Ramos (cell line): ENCODE results near the gene PCDHGB3.
"Not testable (repeated sequence)": the region's sequence is repeated elsewhere in the genome, so short reads cannot be mapped to it uniquely, and the experiment has no call there.

ENCODE experiments used
- in situ Hi-C: fragments of 300-500 bp; cut with MboI; formaldehyde crosslinking; loops from one replicate; pipeline ENCODE4 v1.14.3; 2022; ENCODE audit warnings: low sequenced_read_pairs; ENCODE audit not compliant: unreplicated experiment

The PCDHGB3 gene

GRCh38 chr5:141369994-141370848 is at the start of gene PCDHGB3:
TSS of gene PCDHGB3 (plus strand) at chr5:141370242. CDS start at chr5:141370395, 153 bp downstream.
- in situ Hi-C loops = no loop called here

GRCh38 chr5:141322261-141322660 is 47.8 kb upstream of the PCDHGB3 start:
- in situ Hi-C loops = no loop called here

- in situ Hi-C loops = no loop called here
Measured at GRCh38 chr5:141326088-141326854, 43.8 kb upstream of the PCDHGB3 start.

GRCh38 chr5:141328231-141328630 is 41.8 kb upstream of the PCDHGB3 start:
- in situ Hi-C loops = no loop called here

- in situ Hi-C loops = no loop called here
Measured at GRCh38 chr5:141330299-141331080, 39.6 kb upstream of the PCDHGB3 start, which contains the start of gene PCDHGA1. TSS of gene PCDHGA1 (plus strand) at chr5:141330514.

- in situ Hi-C loops = not testable (repeated sequence)
Measured at GRCh38 chr5:141332571-141332970, 37.5 kb upstream of the PCDHGB3 start.

GRCh38 chr5:141338538-141339306 is 31.3 kb upstream of the PCDHGB3 start, which contains the start of gene PCDHGA2:
TSS of gene PCDHGA2 (plus strand) at chr5:141338760.
- in situ Hi-C loops = no loop called here

GRCh38 chr5:141340781-141341354 is 29.2 kb upstream of the PCDHGB3 start:
- in situ Hi-C loops = not testable (repeated sequence)

- in situ Hi-C loops = no loop called here
Measured at GRCh38 chr5:141342773-141343172, 27.3 kb upstream of the PCDHGB3 start.

GRCh38 chr5:141343242-141343952 is 26.6 kb upstream of the PCDHGB3 start, which contains the start of gene PCDHGA3:
TSS of gene PCDHGA3 (plus strand) at chr5:141343829. CDS start at chr5:141344034, 205 bp downstream.
- in situ Hi-C loops = no loop called here

- in situ Hi-C loops = no loop called here
Measured at GRCh38 chr5:141343953-141344463, 26.0 kb upstream of the PCDHGB3 start.

- in situ Hi-C loops = no loop called here
Measured at GRCh38 chr5:141345327-141345726, 24.7 kb upstream of the PCDHGB3 start.

- in situ Hi-C loops = not testable (repeated sequence)
Measured at GRCh38 chr5:141346017-141346416, 24.0 kb upstream of the PCDHGB3 start.

- in situ Hi-C loops = no loop called here
Measured at GRCh38 chr5:141349917-141350619, 20.0 kb upstream of the PCDHGB3 start, which contains the start of gene PCDHGB1. TSS of gene PCDHGB1 (plus strand) at chr5:141350099. CDS start at chr5:141350261, 162 bp downstream.

- in situ Hi-C loops = no loop called here
Measured at GRCh38 chr5:141351591-141351990, 18.5 kb upstream of the PCDHGB3 start.

- in situ Hi-C loops = no loop called here
Measured at GRCh38 chr5:141354900-141355469, 15.1 kb upstream of the PCDHGB3 start, which contains the start of gene PCDHGA4. TSS of gene PCDHGA4 (plus strand) at chr5:141355021. CDS start at chr5:141355108, 87 bp downstream.

- in situ Hi-C loops = no loop called here
Measured at GRCh38 chr5:141355641-141356040, 14.4 kb upstream of the PCDHGB3 start.
